Upper lobe of right lung (tissue), 1 donor: ENCODE measurements around the gene PEX11B. TPM values are rescaled to one million over a fixed set of nuclear protein-coding genes. Genes with fewer than 3 reads are reported as not detected.

Source experiments
- ATAC-seq: fragments of 200-7000 bp; cut with Tn5 transposase; one replicate; pipeline ENCODE4 v1.9.1; 2020; ENCODE audit warnings: mild to moderate bottlenecking, moderate library complexity
- DNase-seq: peaks from one replicate; pipeline ENCODE4 v3.0.0-alpha.2; 2020
- H3K27ac ChIP-seq: fragments of 200-600 bp; one replicate; pipeline ENCODE4 v1.8.0; 2022
- H3K27me3 ChIP-seq: fragments of 200-600 bp; one replicate; pipeline ENCODE4 v1.8.0; 2022; ENCODE audit warnings: mild to moderate bottlenecking
- H3K36me3 ChIP-seq: fragments of 200-600 bp; one replicate; pipeline ENCODE4 v1.8.0; 2022
- H3K4me1 ChIP-seq: fragments of 200-600 bp; one replicate; pipeline ENCODE4 v1.8.0; 2022
- H3K4me3 ChIP-seq: fragments of 200-600 bp; one replicate; pipeline ENCODE4 v1.8.0; 2022; ENCODE audit warnings: mild to moderate bottlenecking
- H3K9me3 ChIP-seq: fragments of 200-600 bp; one replicate; pipeline ENCODE4 v1.8.0; 2022
- CTCF ChIP-seq: fragments of 200-600 bp; IDR thresholded peaks from one replicate; pipeline ENCODE4 v1.8.0; 2022; ENCODE audit warnings: antibody characterized with exemption
- intact Hi-C: fragments of 100-400 bp; cut with DNase I; formaldehyde crosslinking; loops from one replicate; pipeline ENCODE4 v1.11.0; 2022
- total RNA-seq: library from RNA; stranded (reverse); fragmentation: NEBNext Ultra II Directional; extraction: Animal tissue kit (Norgen Biotek cat#: 25700); gene quantifications from one replicate; pipeline ENCODE4 v1.2.1, GENCODE V29; 2021
- donor health status: DM: no; HTN: yes; CAD: no; lungs with severe emphysema.

Gene PEX11B
- total RNA-seq, 1 donor from 2014 or later: 31.0 TPM

DNA sequence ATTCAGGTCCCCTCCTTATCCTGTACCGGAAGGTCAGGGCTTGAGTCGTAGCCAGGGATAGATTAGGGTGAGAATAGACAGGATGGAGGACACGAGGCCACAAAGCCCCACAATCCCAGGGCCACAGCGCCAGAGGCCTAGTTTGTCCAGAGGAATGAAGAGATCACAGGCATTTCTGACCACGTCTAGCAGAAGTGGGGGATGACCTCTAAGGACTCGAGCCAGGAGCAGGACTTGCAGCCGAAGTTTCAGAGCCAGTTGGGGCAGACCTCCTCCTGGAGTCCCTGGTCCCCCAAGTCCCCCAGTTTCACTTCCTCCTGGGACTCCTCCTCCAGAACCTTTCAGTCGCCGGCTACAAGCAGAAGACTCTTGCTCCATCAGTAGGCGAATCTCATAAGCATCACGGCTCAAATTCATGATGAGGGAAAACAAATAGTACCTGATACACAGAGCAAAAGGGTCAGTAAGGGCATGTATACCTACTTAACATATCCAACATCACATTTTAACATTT is 6.3 kb downstream of the PEX11B start:
- TF ChIP-seq CTCF: no peak
- Histone ChIP-seq H3K4me3 (no peak overlapping the region), H3K4me1 (peaks cover 5% of the 10 kb centered on the region), H3K27me3 (no peaks in the 10 kb centered on the region), H3K36me3 (peaks cover 61% of the 10 kb centered on the region), H3K9me3 (no peaks in the 10 kb centered on the region), H3K27ac (no peak overlapping the region)
- DNase-seq: peak; percentile 52
- no peak for ATAC-seq
- intact Hi-C loops: loop anchor here (10.0 kb wide), 2 partner anchors 63 to 67 kb away; partner anchors contain the start of gene NUDT17

GRCh38 chr1:145908653-145909052 is 9.9 kb downstream of the PEX11B start:
- H3K4me1 ChIP-seq: no peaks in the 10 kb centered on the region
- H3K36me3 ChIP-seq: peaks cover 30% of the 10 kb centered on the region
- H3K27ac ChIP-seq: no peak overlapping the region
- DNase-seq: no peak
- H3K27me3 ChIP-seq: no peaks in the 10 kb centered on the region
- TF ChIP-seq CTCF: no peak
- intact Hi-C loops: no loop called here
- ATAC-seq: no peak
- no peaks in the 10 kb centered on the region for H3K9me3 ChIP-seq
- no peak overlapping the region for H3K4me3 ChIP-seq

GRCh38 chr1:145906954-145907753 is 11.4 kb downstream of the PEX11B start:
- Histone ChIP-seq H3K27ac (no peak overlapping the region), H3K4me1 (no peaks in the 10 kb centered on the region), H3K4me3 (no peak overlapping the region), H3K9me3 (no peaks in the 10 kb centered on the region), H3K36me3 (peaks cover 17% of the 10 kb centered on the region), H3K27me3 (no peaks in the 10 kb centered on the region)
- ATAC-seq: no peak
- intact Hi-C loops: no loop called here
- DNase-seq: peak; percentile 29
- TF ChIP-seq CTCF: no peak

DNA sequence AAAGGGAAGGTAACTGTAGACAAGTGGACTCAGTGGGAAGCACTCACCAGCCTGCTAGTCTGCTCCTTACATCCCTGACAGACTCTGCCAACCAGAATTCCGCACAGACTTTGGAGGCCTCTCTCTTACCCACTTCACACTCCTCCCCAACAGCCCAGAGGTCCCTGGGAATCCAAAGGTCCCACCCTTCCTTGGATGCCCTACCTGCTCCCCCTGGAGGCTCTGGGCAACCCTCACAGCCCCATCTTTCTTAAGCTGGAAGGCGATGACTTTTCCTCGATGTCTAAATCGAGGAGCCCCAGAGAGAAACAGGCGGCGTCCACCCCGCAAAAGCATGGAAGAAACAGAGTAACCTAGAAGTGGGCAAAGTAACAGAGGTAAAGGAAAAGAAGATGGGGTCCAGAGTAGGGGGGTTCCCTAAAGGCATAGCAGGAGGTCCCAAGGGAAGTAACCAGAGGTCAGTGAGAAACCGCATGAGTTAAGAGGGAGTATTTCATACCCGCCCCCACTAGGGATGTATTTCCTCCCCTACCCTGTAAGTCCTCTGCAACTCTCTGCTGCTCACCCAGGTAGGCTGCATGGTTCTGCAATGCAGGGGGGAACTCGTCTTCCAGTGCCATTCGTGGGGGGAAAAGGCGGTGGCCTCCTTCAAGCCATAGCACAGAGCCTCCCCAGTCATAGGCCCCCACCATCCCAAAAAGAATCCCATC is 17.1 kb downstream of the PEX11B start:
- DNase-seq: no peak
- no peaks in the 10 kb centered on the region for H3K9me3 ChIP-seq
- no peaks in the 10 kb centered on the region for H3K36me3 ChIP-seq
- H3K4me1 ChIP-seq: no peaks in the 10 kb centered on the region
- H3K27me3 ChIP-seq: no peaks in the 10 kb centered on the region
- no peak for ATAC-seq
- intact Hi-C loops: no loop called here
- no peak overlapping the region for H3K27ac ChIP-seq
- no peak for TF ChIP-seq CTCF
- no peak overlapping the region for H3K4me3 ChIP-seq

GRCh38 chr1:145898756-145899155 is 19.8 kb downstream of the PEX11B start:
- H3K36me3 ChIP-seq: no peaks in the 10 kb centered on the region
- H3K4me1 ChIP-seq: no peaks in the 10 kb centered on the region
- ATAC-seq (no peak), DNase-seq (peak; percentile 44)
- intact Hi-C loops: loop anchor here (10.0 kb wide), 1 partner anchor 116 kb away; no protein-coding TSS in a partner anchor
- no peaks in the 10 kb centered on the region for H3K9me3 ChIP-seq
- no peaks in the 10 kb centered on the region for H3K27me3 ChIP-seq
- H3K27ac ChIP-seq: no peak overlapping the region
- TF ChIP-seq CTCF: no peak
- H3K4me3 ChIP-seq: no peak overlapping the region
